ENCODE measurements around the gene TTC32. TPM values are rescaled to one million over a fixed set of nuclear protein-coding genes. Genes with fewer than 3 reads are reported as not detected.

The TTC32 gene
- total RNA-seq, 1 donor from 2014 or later = 46.7 TPM

GRCh38 chr2:19878268-19879046 lies 23.3 kb downstream of the TTC32 start:
- DNase-seq (ENCODE audit: low spot score) = no peak

- no peak for DNase-seq (ENCODE audit: low spot score)
Measured at GRCh38 chr2:19876751-19877150, 25.0 kb downstream of the TTC32 start.

GRCh38 chr2:19875280-19875679 lies 26.5 kb downstream of the TTC32 start:
- DNase-seq (ENCODE audit: low spot score) = no peak

- DNase-seq (ENCODE audit: low spot score) = no peak
Measured at GRCh38 chr2:19874726-19875125, 27.1 kb downstream of the TTC32 start.

GRCh38 chr2:19873014-19873413 lies 28.8 kb downstream of the TTC32 start:
- DNase-seq (ENCODE audit: low spot score) = no peak

- DNase-seq (ENCODE audit: low spot score) = no peak
Measured at GRCh38 chr2:19872302-19872701, 29.5 kb downstream of the TTC32 start.

- no peak for DNase-seq (ENCODE audit: low spot score)
Measured at GRCh38 chr2:19871836-19872235, 29.9 kb downstream of the TTC32 start.

- no peak for DNase-seq (ENCODE audit: low spot score)
Measured at GRCh38 chr2:19870792-19871191, 31.0 kb downstream of the TTC32 start.

- peak; percentile 77 for DNase-seq (ENCODE audit: low spot score)
Measured at GRCh38 chr2:19868701-19869580, 32.8 kb downstream of the TTC32 start.

GRCh38 chr2:19868224-19868623 lies 33.6 kb downstream of the TTC32 start:
- DNase-seq (ENCODE audit: low spot score) = no peak

GRCh38 chr2:19866771-19867170 lies 35.0 kb downstream of the TTC32 start:
- DNase-seq (ENCODE audit: low spot score) = no peak

- no peak for DNase-seq (ENCODE audit: low spot score)
Measured at GRCh38 chr2:19865151-19865550, 36.6 kb downstream of the TTC32 start.

- DNase-seq (ENCODE audit: low spot score) = no peak
Measured at GRCh38 chr2:19864381-19864780, 37.4 kb downstream of the TTC32 start.

GRCh38 chr2:19863303-19864041 lies 38.3 kb downstream of the TTC32 start:
- DNase-seq (ENCODE audit: low spot score) = peak; percentile 48

GRCh38 chr2:19861813-19862212 lies 40.0 kb downstream of the TTC32 start:
- no peak for DNase-seq (ENCODE audit: low spot score)

- no peak for DNase-seq (ENCODE audit: low spot score)
Measured at GRCh38 chr2:19860022-19860421, 41.8 kb downstream of the TTC32 start.

GRCh38 chr2:19859565-19859964 lies 42.2 kb downstream of the TTC32 start:
- no peak for DNase-seq (ENCODE audit: low spot score)

- DNase-seq (ENCODE audit: low spot score) = no peak
Measured at GRCh38 chr2:19857806-19858205, 44.0 kb downstream of the TTC32 start.

GRCh38 chr2:19857100-19857499 lies 44.7 kb downstream of the TTC32 start:
- DNase-seq (ENCODE audit: low spot score) = no peak

GRCh38 chr2:19855542-19856431 lies 46.0 kb downstream of the TTC32 start:
- DNase-seq (ENCODE audit: low spot score) = peak; percentile 59

All from umbilical cord (tissue), 2 donors.